Eye (tissue), 1 donor: ENCODE results near the gene CCDC184.
"Not testable (repeated sequence)": the region's sequence is repeated elsewhere in the genome, so short reads cannot be mapped to it uniquely, and the experiment has no call there.

Experiments
- DNase-seq: peaks from one replicate; pipeline ENCODE4 v3.0.0-alpha.2; 2015

CCDC184 gene

GRCh38 chr12:48183091-48183875, at the start of gene CCDC184:
Gene CCDC184 (plus strand): TSS chr12:48183644. CDS start chr12:48184123, 479 bp downstream.
- peak; percentile 96 for DNase-seq

- DNase-seq = no peak
Observed at GRCh38 chr12:48135027-48135426, 48.4 kb upstream of the CCDC184 start.

GRCh38 chr12:48142818-48143674, 40.4 kb upstream of the CCDC184 start:
- DNase-seq = no peak

- DNase-seq = no peak
Observed at GRCh38 chr12:48143898-48144297, 39.5 kb upstream of the CCDC184 start.

- DNase-seq = no peak
Observed at GRCh38 chr12:48145981-48146380, 37.5 kb upstream of the CCDC184 start.

GRCh38 chr12:48151103-48151771, 32.2 kb upstream of the CCDC184 start:
- DNase-seq = no peak

GRCh38 chr12:48155786-48156185, 27.7 kb upstream of the CCDC184 start:
- not testable (repeated sequence) for DNase-seq

- no peak for DNase-seq
Observed at GRCh38 chr12:48156652-48157017, 26.8 kb upstream of the CCDC184 start.

- peak; percentile 100 for DNase-seq
Observed at GRCh38 chr12:48157018-48157888, 26.2 kb upstream of the CCDC184 start, which contains the start of gene ASB8. Gene ASB8 (minus strand): TSS chr12:48157515. CDS start chr12:48153496, 4,019 bp downstream.

GRCh38 chr12:48157889-48158370, 25.5 kb upstream of the CCDC184 start:
- DNase-seq = no peak

- DNase-seq = no peak
Observed at GRCh38 chr12:48160046-48160445, 23.4 kb upstream of the CCDC184 start.

- DNase-seq = no peak
Observed at GRCh38 chr12:48160807-48161206, 22.6 kb upstream of the CCDC184 start.

- DNase-seq = no peak
Observed at GRCh38 chr12:48163150-48163747, 20.2 kb upstream of the CCDC184 start.

GRCh38 chr12:48164451-48164850, 19.0 kb upstream of the CCDC184 start:
- no peak for DNase-seq

- DNase-seq = peak; percentile 87
Observed at GRCh38 chr12:48165089-48165981, 18.1 kb upstream of the CCDC184 start.

- DNase-seq = no peak
Observed at GRCh38 chr12:48169011-48169410, 14.4 kb upstream of the CCDC184 start.

- DNase-seq = peak; percentile 30
Observed at GRCh38 chr12:48175613-48176416, 7.6 kb upstream of the CCDC184 start.

GRCh38 chr12:48176417-48176751, 7.1 kb upstream of the CCDC184 start:
- DNase-seq = no peak

GRCh38 chr12:48177982-48178381, 5.5 kb upstream of the CCDC184 start:
- no peak for DNase-seq

- no peak for DNase-seq
Observed at GRCh38 chr12:48179466-48179865, 4.0 kb upstream of the CCDC184 start.
